GM12865 (cell line): ENCODE data around the gene KIF12.

Experiments
- DNase-seq: peaks from one replicate; pipeline ENCODE4 v3.0.0; 2010; ENCODE audit warnings: low read depth
- H3K4me3 ChIP-seq: 2 replicates; pipeline ENCODE4 v1.5.1; 2011; ENCODE audit warnings: mild to moderate bottlenecking, low read depth, low read length, control low read depth
- TF ChIP-seq, protein P1 (sequence below): IDR thresholded peaks from 2 replicates; pipeline ENCODE4 v1.5.1; 2011; ENCODE audit warnings: low read length, control low read depth, low read depth, inconsistent platforms; ENCODE audit not compliant: insufficient read depth; ENCODE audit errors: missing control alignments

Gene KIF12

DNA sequence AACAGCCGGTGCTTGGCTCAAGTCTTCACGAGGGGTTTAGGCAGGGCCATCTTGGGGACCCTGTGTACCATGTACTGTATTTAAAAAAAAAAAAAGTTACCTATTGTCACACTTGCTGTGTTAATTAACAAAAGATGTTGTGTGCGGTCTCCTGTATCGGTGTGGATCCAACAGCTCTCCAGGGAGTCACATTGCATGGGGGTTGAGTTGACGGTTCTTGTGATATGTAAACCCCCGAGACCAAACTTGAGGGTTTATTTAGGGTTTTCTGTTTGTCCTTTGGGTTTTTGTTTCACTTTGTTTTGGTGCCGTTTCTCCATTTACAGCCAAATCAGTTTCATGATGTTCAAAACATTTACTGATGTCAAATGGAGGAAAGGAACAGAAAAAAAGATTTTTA, 43.2 kb downstream of the KIF12 start:
- no peak overlapping the region for H3K4me3 ChIP-seq
- peak; percentile 24 for DNase-seq
- TF ChIP-seq, protein P1, sequence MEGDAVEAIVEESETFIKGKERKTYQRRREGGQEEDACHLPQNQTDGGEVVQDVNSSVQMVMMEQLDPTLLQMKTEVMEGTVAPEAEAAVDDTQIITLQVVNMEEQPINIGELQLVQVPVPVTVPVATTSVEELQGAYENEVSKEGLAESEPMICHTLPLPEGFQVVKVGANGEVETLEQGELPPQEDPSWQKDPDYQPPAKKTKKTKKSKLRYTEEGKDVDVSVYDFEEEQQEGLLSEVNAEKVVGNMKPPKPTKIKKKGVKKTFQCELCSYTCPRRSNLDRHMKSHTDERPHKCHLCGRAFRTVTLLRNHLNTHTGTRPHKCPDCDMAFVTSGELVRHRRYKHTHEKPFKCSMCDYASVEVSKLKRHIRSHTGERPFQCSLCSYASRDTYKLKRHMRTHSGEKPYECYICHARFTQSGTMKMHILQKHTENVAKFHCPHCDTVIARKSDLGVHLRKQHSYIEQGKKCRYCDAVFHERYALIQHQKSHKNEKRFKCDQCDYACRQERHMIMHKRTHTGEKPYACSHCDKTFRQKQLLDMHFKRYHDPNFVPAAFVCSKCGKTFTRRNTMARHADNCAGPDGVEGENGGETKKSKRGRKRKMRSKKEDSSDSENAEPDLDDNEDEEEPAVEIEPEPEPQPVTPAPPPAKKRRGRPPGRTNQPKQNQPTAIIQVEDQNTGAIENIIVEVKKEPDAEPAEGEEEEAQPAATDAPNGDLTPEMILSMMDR, result no peak

DNA sequence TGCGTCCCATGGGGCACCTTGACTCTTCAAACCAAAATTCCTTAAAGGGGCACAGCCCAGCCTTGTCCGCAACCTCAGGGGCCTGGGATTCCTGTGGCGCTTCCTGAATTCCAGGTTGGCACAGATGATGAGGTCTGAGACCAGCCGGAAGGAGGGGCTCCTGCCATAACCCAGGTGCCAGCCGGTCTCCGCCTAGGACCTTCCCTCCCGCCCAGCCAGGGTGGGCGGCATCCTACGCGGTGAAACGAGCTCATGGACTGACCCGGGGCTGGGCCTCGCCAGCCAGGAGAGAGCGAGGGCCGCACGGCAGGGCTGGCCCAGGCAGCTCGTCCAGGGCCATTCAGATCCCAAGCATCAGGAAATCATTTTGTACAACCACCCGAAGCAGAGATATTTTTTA, 44.0 kb downstream of the KIF12 start:
- no peak overlapping the region for H3K4me3 ChIP-seq
- TF ChIP-seq, protein P1, result no peak
- DNase-seq, result no peak

DNA sequence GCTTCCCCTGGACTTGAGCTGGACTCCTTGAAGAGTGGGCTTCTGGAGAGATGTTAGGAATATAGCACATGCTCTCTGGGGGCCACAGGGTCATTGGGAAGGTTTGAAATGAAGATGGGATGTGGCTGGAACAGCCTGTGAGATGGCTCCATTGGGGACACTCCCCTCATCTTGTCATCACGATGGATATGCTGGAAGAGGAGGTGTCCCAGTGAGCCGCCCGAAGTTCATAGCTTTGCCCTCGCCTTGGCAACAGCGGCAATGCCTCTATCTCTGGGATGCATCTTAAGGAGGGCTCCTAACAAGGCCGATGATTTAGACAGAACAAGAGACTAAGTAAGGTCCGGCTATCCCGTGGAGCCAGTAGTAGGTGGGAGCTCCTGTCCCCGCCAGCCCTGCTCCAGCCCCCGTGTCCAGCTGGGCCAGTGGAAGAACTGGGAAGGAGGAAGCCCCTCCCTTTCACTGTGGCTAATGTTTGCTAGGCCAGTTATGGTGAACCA, 44.9 kb downstream of the KIF12 start:
- DNase-seq, result no peak
- TF ChIP-seq, protein P1, result no peak
- H3K4me3 ChIP-seq, result no peak overlapping the region

DNA sequence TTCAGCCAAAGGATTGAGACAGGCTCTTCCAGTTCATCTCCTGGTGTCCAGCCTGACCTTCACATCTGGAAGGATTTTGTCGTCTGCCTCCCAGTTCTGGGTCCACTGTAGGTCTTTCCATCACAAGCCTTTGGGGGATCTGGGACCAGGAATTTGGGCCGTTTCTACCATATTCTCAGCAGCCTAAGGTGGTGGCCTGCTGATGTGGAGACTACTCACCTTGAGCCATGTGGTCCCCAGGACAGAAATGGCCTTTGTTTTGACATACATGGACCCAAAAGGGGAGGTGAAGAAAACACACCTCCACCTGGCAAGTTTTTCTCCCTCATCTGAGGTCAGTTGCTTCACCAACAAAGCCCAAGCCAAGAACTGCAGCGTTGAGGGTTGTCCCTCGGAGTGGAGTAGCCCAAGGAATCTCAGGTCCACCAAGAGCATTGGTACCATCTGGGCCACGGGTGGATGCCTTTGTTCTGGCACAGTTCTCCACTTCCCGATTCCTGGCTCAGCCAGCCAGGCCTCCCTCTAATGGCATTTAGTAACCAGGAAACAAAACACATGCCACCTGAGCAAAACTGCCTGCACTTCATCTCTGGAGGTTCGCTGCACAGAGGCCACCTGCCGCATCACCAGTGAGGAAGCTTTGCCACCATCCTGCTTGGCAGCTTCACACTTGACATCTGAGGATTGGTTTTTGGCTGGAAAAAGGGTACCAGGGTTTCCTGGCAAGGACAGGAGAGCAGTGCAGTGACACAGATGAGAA, 45.7 kb downstream of the KIF12 start:
- no peak for DNase-seq
- TF ChIP-seq, protein P1, result no peak

DNA sequence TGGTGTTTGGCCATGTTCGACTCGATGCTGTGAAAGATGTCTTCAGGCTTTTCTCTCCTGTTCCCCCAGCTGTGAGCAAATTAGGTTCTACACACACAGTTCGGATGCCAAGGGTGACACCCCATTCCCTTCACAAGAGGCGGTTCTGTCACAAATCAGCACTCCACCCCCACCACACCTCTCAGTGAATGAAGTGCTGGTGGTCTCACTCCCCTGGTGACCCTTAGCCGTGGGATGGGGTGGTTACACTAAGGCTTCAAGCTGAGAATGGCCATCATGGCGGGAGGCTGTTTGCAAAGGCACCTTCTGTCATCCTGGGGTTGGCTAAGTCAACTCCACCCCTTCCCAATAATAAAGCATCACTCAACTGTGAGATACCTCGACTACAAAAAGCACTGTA, 47.4 kb downstream of the KIF12 start:
- no peak for DNase-seq
- TF ChIP-seq, protein P1, result no peak
- H3K4me3 ChIP-seq, result no peak overlapping the region

More for the DNA sequence above, 45.7 kb downstream of the KIF12 start:
- no peak overlapping the region for H3K4me3 ChIP-seq

DNA sequence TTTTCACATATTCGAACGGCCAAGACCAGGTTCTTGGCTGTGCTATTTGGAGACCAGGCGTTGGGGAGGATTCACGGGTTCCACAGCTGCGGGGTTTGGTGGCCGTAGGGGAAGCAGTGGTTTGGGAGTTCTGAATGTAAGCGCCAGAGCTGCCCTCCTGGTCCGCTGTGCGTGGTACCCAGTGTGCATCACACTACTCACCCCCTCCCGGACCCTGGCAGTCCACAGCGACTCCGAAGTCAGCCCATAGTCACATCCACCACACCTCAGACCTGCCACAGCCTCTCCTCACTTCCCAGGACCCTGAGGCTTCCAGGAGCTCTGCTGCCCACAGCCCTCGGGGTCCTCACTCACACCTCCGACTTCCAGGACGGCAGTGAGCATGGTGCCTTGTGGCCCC, 47.8 kb downstream of the KIF12 start:
- DNase-seq, result no peak
- no peak overlapping the region for H3K4me3 ChIP-seq
- TF ChIP-seq, protein P1, result no peak

DNA sequence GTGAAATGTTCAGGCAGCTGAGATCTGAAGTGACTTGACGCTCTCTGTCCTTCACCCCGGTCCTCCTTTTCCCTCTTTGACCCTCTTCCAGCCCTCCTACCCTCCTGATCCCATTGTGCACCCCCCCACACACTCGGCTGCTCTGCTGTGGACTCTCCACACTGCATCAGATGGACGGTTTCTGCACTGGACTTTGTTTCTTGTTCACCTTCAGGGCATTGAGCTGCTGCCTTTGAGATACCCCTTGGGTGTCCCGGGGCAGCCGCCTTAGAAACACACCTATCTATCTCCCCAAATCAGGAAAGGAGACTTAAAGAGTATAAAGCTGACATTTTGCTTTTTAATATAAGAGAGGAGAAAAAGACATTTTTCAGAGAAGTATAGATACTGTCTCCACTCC, 48.4 kb downstream of the KIF12 start:
- H3K4me3 ChIP-seq, result no peak overlapping the region
- DNase-seq, result no peak
- TF ChIP-seq, protein P1, result no peak
